MM.1S (cell line): Measurements from ENCODE around the gene ESD.

Experiments used
- DNase-seq: peaks from one replicate; pipeline ENCODE4 v3.0.0-alpha.2; 2015
- H2AFZ ChIP-seq: fragments of 300-600 bp; sonication (generic); 2 replicates; pipeline ENCODE4 v1.6.0; 2016; ENCODE audit warnings: antibody characterized with exemption, low read length
- H3F3A ChIP-seq: fragments of 300-600 bp; sonication (generic); 2 replicates; pipeline ENCODE4 v1.6.1; 2016; ENCODE audit warnings: mild to moderate bottlenecking, antibody characterized with exemption, low read length, moderate library complexity, mixed read lengths; ENCODE audit not compliant: insufficient read depth
- H3K27ac ChIP-seq: fragments of 300-600 bp; sonication (generic); 2 replicates; pipeline ENCODE4 v1.5.1; 2016; ENCODE audit warnings: mild to moderate bottlenecking, low read length
- H3K27me3 ChIP-seq: fragments of 300-600 bp; sonication (generic); replicated peaks from 2 replicates; pipeline ENCODE4 v1.6.0; 2016; ENCODE audit warnings: low read length; ENCODE audit not compliant: insufficient read depth
- H3K36me3 ChIP-seq: fragments of 300-600 bp; sonication (generic); replicated peaks from 2 replicates; pipeline ENCODE4 v1.6.1; 2016; ENCODE audit warnings: mild to moderate bottlenecking, low read length, mixed read lengths; ENCODE audit not compliant: insufficient read depth
- H3K4me1 ChIP-seq: fragments of 300-600 bp; sonication (generic); 2 replicates; pipeline ENCODE4 v1.6.1; 2016; ENCODE audit warnings: low read length, mixed read lengths
- H3K4me2 ChIP-seq: fragments of 300-600 bp; sonication (generic); 2 replicates; pipeline ENCODE4 v1.6.0; 2016; ENCODE audit warnings: low read depth, low read length
- H3K4me3 ChIP-seq: fragments of 300-600 bp; sonication (generic); 2 replicates; pipeline ENCODE4 v1.5.1; 2016; ENCODE audit warnings: low read length, mixed read lengths
- H3K79me2 ChIP-seq: fragments of 300-600 bp; sonication (generic); 2 replicates; pipeline ENCODE4 v1.6.1; 2016; ENCODE audit warnings: mixed run types, low read length, mixed read lengths
- H3K9ac ChIP-seq: fragments of 300-600 bp; sonication (generic); 2 replicates; pipeline ENCODE4 v1.6.1; 2016; ENCODE audit warnings: low read length, mixed read lengths
- H3K9me2 ChIP-seq: fragments of 300-600 bp; sonication (generic); replicated peaks from 2 replicates; pipeline ENCODE4 v1.6.1; 2016; ENCODE audit warnings: mild to moderate bottlenecking, low read length, mixed read lengths; ENCODE audit not compliant: insufficient read depth
- H3K9me3 ChIP-seq: fragments of 300-600 bp; sonication (generic); replicated peaks from 2 replicates; pipeline ENCODE4 v1.6.1; 2016; ENCODE audit warnings: mild to moderate bottlenecking, low read length, mixed read lengths; ENCODE audit not compliant: insufficient read depth
- H4K20me1 ChIP-seq: fragments of 300-600 bp; sonication (generic); 2 replicates; pipeline ENCODE4 v1.6.1; 2016; ENCODE audit warnings: mild to moderate bottlenecking, low read length, moderate library complexity, mixed read lengths; ENCODE audit not compliant: insufficient read depth
- EZH2 ChIP-seq: fragments of 300-600 bp; sonication (generic); optimal IDR thresholded peaks from 2 replicates; pipeline ENCODE3; 2017; ENCODE audit warnings: low read depth, mild to moderate bottlenecking, antibody characterized with exemption, low read length, mixed read lengths
- EZH2phosphoT487 ChIP-seq: fragments of 300-600 bp; sonication (generic); IDR thresholded peaks from 2 replicates; pipeline ENCODE4 v1.6.1; 2018; ENCODE audit warnings: antibody characterized with exemption, low read length
- TF ChIP-seq, protein P1 (sequence below): fragments of 300-600 bp; sonication (generic); IDR thresholded peaks from 2 replicates; pipeline ENCODE4 v1.5.1; 2016; ENCODE audit warnings: antibody characterized with exemption, low read length, mixed read lengths

ESD gene

GRCh38 chr13:46731535-46731934 is 65.4 kb downstream of the ESD start:
- Histone ChIP-seq H3K9ac (no peak overlapping the region), H3K9me2 (no peaks in the 10 kb centered on the region), H3K36me3 (no peaks in the 10 kb centered on the region; the same call in 1 of the 2 replicates), H2AFZ (no peak overlapping the region), H3K4me3 (no peak overlapping the region), H3K9me3 (no peaks in the 10 kb centered on the region), H3K27me3 (no peaks in the 10 kb centered on the region), H3F3A (no peaks in the 10 kb centered on the region), H3K4me1 (no peaks in the 10 kb centered on the region), H3K27ac (no peak overlapping the region), H4K20me1 (no peaks in the 10 kb centered on the region), H3K79me2 (no peaks in the 10 kb centered on the region), H3K4me2 (no peak overlapping the region)
- DNase-seq = no peak
- TF ChIP-seq EZH2phosphoT487 (no peak), EZH2 (no peak)
- TF ChIP-seq, protein P1, sequence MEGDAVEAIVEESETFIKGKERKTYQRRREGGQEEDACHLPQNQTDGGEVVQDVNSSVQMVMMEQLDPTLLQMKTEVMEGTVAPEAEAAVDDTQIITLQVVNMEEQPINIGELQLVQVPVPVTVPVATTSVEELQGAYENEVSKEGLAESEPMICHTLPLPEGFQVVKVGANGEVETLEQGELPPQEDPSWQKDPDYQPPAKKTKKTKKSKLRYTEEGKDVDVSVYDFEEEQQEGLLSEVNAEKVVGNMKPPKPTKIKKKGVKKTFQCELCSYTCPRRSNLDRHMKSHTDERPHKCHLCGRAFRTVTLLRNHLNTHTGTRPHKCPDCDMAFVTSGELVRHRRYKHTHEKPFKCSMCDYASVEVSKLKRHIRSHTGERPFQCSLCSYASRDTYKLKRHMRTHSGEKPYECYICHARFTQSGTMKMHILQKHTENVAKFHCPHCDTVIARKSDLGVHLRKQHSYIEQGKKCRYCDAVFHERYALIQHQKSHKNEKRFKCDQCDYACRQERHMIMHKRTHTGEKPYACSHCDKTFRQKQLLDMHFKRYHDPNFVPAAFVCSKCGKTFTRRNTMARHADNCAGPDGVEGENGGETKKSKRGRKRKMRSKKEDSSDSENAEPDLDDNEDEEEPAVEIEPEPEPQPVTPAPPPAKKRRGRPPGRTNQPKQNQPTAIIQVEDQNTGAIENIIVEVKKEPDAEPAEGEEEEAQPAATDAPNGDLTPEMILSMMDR = no peak

DNA sequence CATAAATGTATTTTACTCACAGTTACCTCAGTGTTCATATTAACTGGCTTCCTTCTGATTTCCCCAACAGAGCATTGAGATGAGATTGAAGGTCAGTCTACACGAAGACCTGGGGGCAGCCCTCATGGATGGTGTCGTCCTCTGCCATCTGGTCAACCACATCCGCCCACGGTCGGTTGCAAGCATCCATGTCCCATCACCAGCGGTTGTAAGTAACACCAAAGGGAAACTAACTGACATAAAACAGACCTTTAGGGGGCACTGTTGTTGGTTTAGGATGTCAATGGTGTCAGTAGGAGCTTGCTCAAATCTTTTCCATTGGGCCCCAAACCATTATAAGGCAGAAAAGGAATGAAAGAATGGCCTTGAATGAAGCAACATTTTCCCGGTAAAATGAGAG is 68.2 kb downstream of the ESD start:
- Histone ChIP-seq H3K9me3 (no peaks in the 10 kb centered on the region), H3K36me3 (no peaks in the 10 kb centered on the region; the same call in 1 of the 2 replicates)

GRCh38 chr13:46726347-46726746 is 70.6 kb downstream of the ESD start:
- Histone ChIP-seq H3K4me2 (no peak overlapping the region), H3K4me3 (no peak overlapping the region), H3F3A (no peaks in the 10 kb centered on the region), H3K9me3 (no peaks in the 10 kb centered on the region), H3K27ac (no peak overlapping the region), H4K20me1 (no peaks in the 10 kb centered on the region), H3K9ac (no peak overlapping the region), H3K9me2 (no peaks in the 10 kb centered on the region), H3K27me3 (no peaks in the 10 kb centered on the region), H3K79me2 (no peaks in the 10 kb centered on the region), H3K4me1 (no peaks in the 10 kb centered on the region), H3K36me3 (no peaks in the 10 kb centered on the region), H2AFZ (no peak overlapping the region)
- DNase-seq = no peak
- no peak for TF ChIP-seq EZH2phosphoT487
- TF ChIP-seq, protein P1 = no peak
- no peak for TF ChIP-seq EZH2

More for the DNA sequence above, 68.2 kb downstream of the ESD start:
- Histone ChIP-seq H3F3A (no peaks in the 10 kb centered on the region), H3K27ac (no peak overlapping the region), H2AFZ (no peak overlapping the region), H4K20me1 (no peaks in the 10 kb centered on the region), H3K9ac (no peak overlapping the region), H3K79me2 (no peaks in the 10 kb centered on the region), H3K27me3 (no peaks in the 10 kb centered on the region), H3K9me2 (no peaks in the 10 kb centered on the region), H3K4me2 (no peak overlapping the region), H3K4me3 (no peak overlapping the region), H3K4me1 (no peaks in the 10 kb centered on the region)
- TF ChIP-seq, protein P1 = no peak
- TF ChIP-seq EZH2phosphoT487 = no peak
- no peak for TF ChIP-seq EZH2
- DNase-seq = no peak
